ENCODE results near the gene RIBC2. TPM values are rescaled to one million over a fixed set of nuclear protein-coding genes. Genes with fewer than 3 reads are reported as not detected.
"Not testable (repeated sequence)": the region's sequence is repeated elsewhere in the genome, so short reads cannot be mapped to it uniquely, and the experiment has no call there.

The RIBC2 gene
- total and polyA plus RNA-seq, 2 of the 13 experiments (the other 11 are each of a cell fraction or from before 2014, with no cell fraction given), result 0.55 TPM; not detected in 1

DNA sequence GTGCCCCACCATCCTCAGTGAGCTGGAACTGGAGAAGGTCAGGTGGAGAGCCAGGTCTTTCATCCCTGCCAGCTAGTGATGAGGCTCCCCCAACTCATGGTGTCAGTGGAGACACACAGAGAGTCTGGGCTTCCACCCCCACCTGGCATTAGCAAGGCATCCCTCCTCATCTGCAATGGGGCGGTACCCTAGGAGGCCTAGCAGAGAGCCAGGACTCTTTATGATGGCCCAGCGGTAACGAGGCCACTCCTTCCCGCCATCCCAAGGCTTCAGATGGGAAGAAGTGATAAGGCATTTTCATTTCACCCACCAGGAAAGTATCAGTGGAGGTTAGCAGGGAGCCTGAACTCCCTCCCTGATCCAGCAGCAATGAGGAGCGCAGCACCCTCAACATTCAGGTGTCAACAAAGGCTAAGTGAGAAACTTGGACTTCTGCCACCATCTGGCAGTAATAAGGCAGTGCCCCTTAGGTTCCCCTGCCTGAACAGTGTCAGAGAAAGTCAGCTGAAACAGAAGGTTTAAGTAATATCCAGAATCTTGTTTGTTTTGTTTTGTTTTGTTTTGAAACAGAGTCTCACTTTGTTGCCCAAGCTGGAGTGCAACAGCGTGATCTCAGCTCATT lies 48.7 kb downstream of the RIBC2 start (continued):
- TF ChIP-seq, protein P1, sequence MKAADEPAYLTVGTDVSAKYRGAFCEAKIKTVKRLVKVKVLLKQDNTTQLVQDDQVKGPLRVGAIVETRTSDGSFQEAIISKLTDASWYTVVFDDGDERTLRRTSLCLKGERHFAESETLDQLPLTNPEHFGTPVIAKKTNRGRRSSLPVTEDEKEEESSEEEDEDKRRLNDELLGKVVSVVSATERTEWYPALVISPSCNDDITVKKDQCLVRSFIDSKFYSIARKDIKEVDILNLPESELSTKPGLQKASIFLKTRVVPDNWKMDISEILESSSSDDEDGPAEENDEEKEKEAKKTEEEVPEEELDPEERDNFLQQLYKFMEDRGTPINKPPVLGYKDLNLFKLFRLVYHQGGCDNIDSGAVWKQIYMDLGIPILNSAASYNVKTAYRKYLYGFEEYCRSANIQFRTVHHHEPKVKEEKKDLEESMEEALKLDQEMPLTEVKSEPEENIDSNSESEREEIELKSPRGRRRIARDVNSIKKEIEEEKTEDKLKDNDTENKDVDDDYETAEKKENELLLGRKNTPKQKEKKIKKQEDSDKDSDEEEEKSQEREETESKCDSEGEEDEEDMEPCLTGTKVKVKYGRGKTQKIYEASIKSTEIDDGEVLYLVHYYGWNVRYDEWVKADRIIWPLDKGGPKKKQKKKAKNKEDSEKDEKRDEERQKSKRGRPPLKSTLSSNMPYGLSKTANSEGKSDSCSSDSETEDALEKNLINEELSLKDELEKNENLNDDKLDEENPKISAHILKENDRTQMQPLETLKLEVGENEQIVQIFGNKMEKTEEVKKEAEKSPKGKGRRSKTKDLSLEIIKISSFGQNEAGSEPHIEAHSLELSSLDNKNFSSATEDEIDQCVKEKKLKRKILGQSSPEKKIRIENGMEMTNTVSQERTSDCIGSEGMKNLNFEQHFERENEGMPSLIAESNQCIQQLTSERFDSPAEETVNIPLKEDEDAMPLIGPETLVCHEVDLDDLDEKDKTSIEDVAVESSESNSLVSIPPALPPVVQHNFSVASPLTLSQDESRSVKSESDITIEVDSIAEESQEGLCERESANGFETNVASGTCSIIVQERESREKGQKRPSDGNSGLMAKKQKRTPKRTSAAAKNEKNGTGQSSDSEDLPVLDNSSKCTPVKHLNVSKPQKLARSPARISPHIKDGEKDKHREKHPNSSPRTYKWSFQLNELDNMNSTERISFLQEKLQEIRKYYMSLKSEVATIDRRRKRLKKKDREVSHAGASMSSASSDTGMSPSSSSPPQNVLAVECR (CRISPR knock-in tag; IDR thresholded peaks at IDR 0.05; ENCODE audit: borderline replicate concordance), result no peak
- TF ChIP-seq DMAP1 (CRISPR knock-in tag; IDR thresholded peaks at IDR 0.05), result no peak
- peak; percentile 73 for TF ChIP-seq CTCF (CRISPR knock-in tag; IDR thresholded peaks at IDR 0.05)
- TF ChIP-seq KAT8 (CRISPR knock-in tag; IDR thresholded peaks at IDR 0.05), result no peak
- TF ChIP-seq ZMAT3 (CRISPR knock-in tag; conservative IDR thresholded peaks at IDR 0.05), result no peak
- no peak for TF ChIP-seq FOXA1 (IDR thresholded peaks at IDR 0.05)
- peak; percentile 87 for TF ChIP-seq FOXA1 (CRISPR knock-in tag; IDR thresholded peaks at IDR 0.05)

GRCh38 chr22:45463691-45464090 lies 50.2 kb downstream of the RIBC2 start:
- H3K4me2 ChIP-seq (ENCODE audit: low read depth, low read length); ATAC-seq; H3K9me3 ChIP-seq (ENCODE audit: low read length); intact Hi-C loops (cut with micrococcal nuclease; ENCODE audit: unreplicated experiment); H2AFZ ChIP-seq (ENCODE audit: low read length); CTCF ChIA-PET (ENCODE audit: low intra/inter-chr PET ratio, low total read pairs); H4K20me1 ChIP-seq (ENCODE audit: insufficient read depth, low read length); FAIRE-seq; H3K27me3 ChIP-seq (ENCODE audit: control insufficient read depth in 1 of 2, insufficient read depth in 2 of 2, low read length in 2 of 2); H3K79me2 ChIP-seq (ENCODE audit: insufficient read depth, low read length); H3K27ac ChIP-seq (ENCODE audit: extremely low read length, insufficient read depth, low read length); POLR2A ChIA-PET; H3K4me3 ChIP-seq (replicated peaks in 1 of 3; ENCODE audit: insufficient read depth in 1 of 3, low read depth in 2 of 3, low read length in 3 of 3); H3K9ac ChIP-seq (ENCODE audit: insufficient read depth, low read depth, low read length); H3K36me3 ChIP-seq (replicated peaks in 1 of 2; ENCODE audit: control insufficient read depth in 1 of 2, insufficient read depth in 2 of 2, low read length in 2 of 2); in situ Hi-C loops (cut with HindIII; ENCODE audit: extremely low pct_ligation_motif_present, low pct_unique_long_range_greater_than_20kb); BruUV-seq (replicated peaks); DNase-seq (ENCODE audit: low spot score); H3K4me1 ChIP-seq (ENCODE audit: insufficient read depth, low read length): not testable (repeated sequence)
- 56% methylated on average over 3 of the region's 3 CpGs for WGBS (ENCODE audit: low lambda C conversion rate)

Data from HepG2 (cell line).